Stomach smooth muscle (tissue), 2 donors: ENCODE data around the gene ING1.
"Not testable (repeated sequence)": the region's sequence is repeated elsewhere in the genome, so short reads cannot be mapped to it uniquely, and the experiment has no call there.

Experiments used
- H3K27ac ChIP-seq: one replicate; pipeline ENCODE4 v1.7.0; 2013; ENCODE audit warnings: mild to moderate bottlenecking, low read length, inconsistent platforms
- H3K27me3 ChIP-seq, 2 donors: one replicate each; pipeline ENCODE4 v1.7.0; 2013; ENCODE audit warnings: low read length in 2 of 2; ENCODE audit not compliant: insufficient read depth in 2 of 2, control insufficient read depth in 1 of 2
- H3K36me3 ChIP-seq, 2 donors: one replicate each; pipeline ENCODE4 v1.7.0; 2013; ENCODE audit warnings: low read length in 2 of 2; ENCODE audit not compliant: control insufficient read depth in 2 of 2, insufficient read depth in 2 of 2
- H3K4me1 ChIP-seq: one replicate; pipeline ENCODE4 v1.7.0; 2013; ENCODE audit warnings: low read length; ENCODE audit not compliant: control insufficient read depth, insufficient read depth
- H3K4me3 ChIP-seq, 2 donors: one replicate each; pipeline ENCODE4 v1.7.0; 2013; ENCODE audit warnings: low read length in 2 of 2
- H3K9ac ChIP-seq, 2 donors: one replicate each; pipeline ENCODE4 v1.7.0; 2013; ENCODE audit warnings: low read length in 2 of 2, mild to moderate bottlenecking in 1 of 2
- H3K9me3 ChIP-seq, 2 donors: one replicate each; pipeline ENCODE4 v1.7.0; 2013; ENCODE audit warnings: low read length in 2 of 2; ENCODE audit not compliant: control insufficient read depth in 2 of 2
- donor health status: healthy.
- donor health status: Pancreatic carcinoma.

The ING1 gene

DNA sequence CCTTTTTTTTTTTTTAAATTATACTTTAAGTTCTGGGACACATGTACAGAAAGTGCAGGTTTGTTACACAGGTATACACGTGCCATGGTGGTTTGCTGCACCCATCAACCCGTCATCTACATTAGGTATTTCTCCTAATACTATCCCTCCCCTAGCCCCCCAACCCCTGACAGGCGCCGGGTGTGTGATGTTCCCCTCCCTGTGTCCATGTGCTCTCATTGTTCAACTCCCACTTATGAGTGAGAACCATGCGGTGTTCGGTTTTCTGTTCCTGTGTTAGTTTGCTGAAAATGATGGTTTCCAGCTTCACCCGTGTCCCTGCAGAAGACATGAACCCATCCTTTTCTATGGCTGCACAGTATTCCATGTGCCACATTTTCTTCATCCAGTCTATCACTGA lies 17.7 kb upstream of the ING1 start:
- H3K36me3 ChIP-seq = peaks cover 17 to 32% of the 10 kb centered on the region in 2 donors
- H3K27me3 ChIP-seq, H3K9me3 ChIP-seq: not testable (repeated sequence)

GRCh38 chr13:110696776-110697175 lies 16.7 kb upstream of the ING1 start:
- Histone ChIP-seq H3K27ac (no peak overlapping the region), H3K9ac (no peak overlapping the region), H3K36me3 (peaks cover 22 to 37% of the 10 kb centered on the region in 2 donors), H3K9me3 (no peaks in the 10 kb centered on the region), H3K4me1 (no peaks in the 10 kb centered on the region), H3K4me3 (no peak overlapping the region), H3K27me3 (no peaks in the 10 kb centered on the region)

More for the DNA sequence above, 17.7 kb upstream of the ING1 start:
- not testable (repeated sequence) for H3K9ac ChIP-seq, H3K4me1 ChIP-seq, H3K27ac ChIP-seq, H3K4me3 ChIP-seq

- peaks cover 29 to 37% of the 10 kb centered on the region in 2 donors for H3K36me3 ChIP-seq
- no peak overlapping the region for H3K9ac ChIP-seq
- no peaks in the 10 kb centered on the region for H3K27me3 ChIP-seq
- no peak overlapping the region for H3K27ac ChIP-seq
- no peak overlapping the region for H3K4me3 ChIP-seq
- H3K9me3 ChIP-seq = no peaks in the 10 kb centered on the region
- peaks cover 6% of the 10 kb centered on the region for H3K4me1 ChIP-seq
Observed at GRCh38 chr13:110697842-110698241, 15.7 kb upstream of the ING1 start.

DNA sequence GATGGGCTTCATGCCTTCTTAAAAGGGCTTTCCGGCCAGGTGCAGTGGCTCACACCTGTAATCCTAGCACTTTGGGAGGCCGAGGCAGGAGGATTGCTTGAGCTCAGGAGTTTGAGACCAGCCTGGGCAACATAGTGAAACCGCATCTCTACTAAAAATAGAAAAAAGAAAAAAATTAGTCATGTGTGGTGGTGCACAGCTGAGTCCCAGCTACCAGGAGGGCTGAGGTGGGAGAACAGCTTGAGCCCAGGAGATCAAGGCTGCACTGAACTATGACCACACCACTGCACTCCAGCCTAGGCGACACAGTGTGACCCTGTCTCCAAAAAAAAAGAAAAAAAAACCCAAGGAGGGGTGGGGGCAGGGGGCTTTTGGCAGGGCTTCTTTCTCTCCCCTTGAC lies 14.8 kb upstream of the ING1 start:
- no peak overlapping the region for H3K27ac ChIP-seq
- H3K27me3 ChIP-seq = no peaks in the 10 kb centered on the region
- no peaks in the 10 kb centered on the region for H3K9me3 ChIP-seq
- no peak overlapping the region for H3K9ac ChIP-seq
- no peak overlapping the region for H3K4me3 ChIP-seq
- peaks cover 11% of the 10 kb centered on the region for H3K4me1 ChIP-seq
- peaks cover 33 to 40% of the 10 kb centered on the region in 2 donors for H3K36me3 ChIP-seq

GRCh38 chr13:110699148-110700145 lies 14.1 kb upstream of the ING1 start:
- Histone ChIP-seq H3K27ac (no peak overlapping the region), H3K9me3 (no peaks in the 10 kb centered on the region), H3K4me3 (no peak overlapping the region), H3K36me3 (peaks cover 35 to 40% of the 10 kb centered on the region in 2 donors), H3K27me3 (no peaks in the 10 kb centered on the region), H3K4me1 (peaks cover 11% of the 10 kb centered on the region), H3K9ac (no peak overlapping the region)

DNA sequence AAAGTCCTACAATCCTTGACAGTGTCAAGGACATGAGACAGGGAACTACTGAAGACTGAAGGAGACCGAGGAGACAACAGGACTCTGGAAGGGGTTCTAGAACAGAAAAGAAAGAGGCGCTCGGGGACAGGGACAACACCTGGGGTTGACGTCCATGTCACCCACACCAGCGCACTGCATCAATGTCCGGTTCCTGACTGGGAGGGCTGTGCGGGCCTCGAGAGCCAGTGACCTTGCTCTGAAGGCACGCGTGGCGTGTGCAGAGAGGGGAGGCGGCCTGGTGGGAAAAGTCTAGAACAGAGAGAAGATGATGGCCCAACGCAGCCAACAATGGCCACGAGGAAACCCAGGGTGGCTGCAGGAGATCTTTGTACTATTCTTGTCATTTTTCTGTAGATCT lies 13.3 kb upstream of the ING1 start:
- peaks cover 18% of the 10 kb centered on the region for H3K4me1 ChIP-seq
- H3K4me3 ChIP-seq = no peak overlapping the region
- H3K9me3 ChIP-seq = no peaks in the 10 kb centered on the region
- peaks cover 35 to 40% of the 10 kb centered on the region in 2 donors for H3K36me3 ChIP-seq
- H3K9ac ChIP-seq = no peak overlapping the region
- no peaks in the 10 kb centered on the region for H3K27me3 ChIP-seq
- no peak overlapping the region for H3K27ac ChIP-seq

DNA sequence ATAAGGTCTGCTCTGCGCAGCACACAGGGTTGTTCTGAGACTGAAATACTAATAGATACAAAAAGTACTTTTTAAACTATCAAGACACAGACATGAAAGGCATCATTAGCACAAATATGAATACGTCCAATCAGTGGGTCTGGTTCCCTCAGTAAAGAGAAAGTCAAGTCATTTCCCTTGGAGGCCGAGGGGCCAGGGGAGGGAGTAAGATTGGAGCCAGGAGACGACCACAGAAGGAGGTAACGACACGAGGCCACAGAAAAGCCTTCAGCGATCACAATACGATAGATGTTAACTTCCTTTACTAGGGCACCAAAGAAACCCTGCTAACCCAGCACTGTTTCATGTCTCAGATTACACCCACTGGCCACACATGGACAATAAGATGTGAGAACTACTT lies 12.9 kb upstream of the ING1 start:
- Histone ChIP-seq H3K9me3 (no peaks in the 10 kb centered on the region), H3K4me1 (peaks cover 22% of the 10 kb centered on the region), H3K27ac (no peak overlapping the region), H3K36me3 (peaks cover 35 to 40% of the 10 kb centered on the region in 2 donors), H3K9ac (no peak overlapping the region), H3K27me3 (no peaks in the 10 kb centered on the region), H3K4me3 (no peak overlapping the region)

DNA sequence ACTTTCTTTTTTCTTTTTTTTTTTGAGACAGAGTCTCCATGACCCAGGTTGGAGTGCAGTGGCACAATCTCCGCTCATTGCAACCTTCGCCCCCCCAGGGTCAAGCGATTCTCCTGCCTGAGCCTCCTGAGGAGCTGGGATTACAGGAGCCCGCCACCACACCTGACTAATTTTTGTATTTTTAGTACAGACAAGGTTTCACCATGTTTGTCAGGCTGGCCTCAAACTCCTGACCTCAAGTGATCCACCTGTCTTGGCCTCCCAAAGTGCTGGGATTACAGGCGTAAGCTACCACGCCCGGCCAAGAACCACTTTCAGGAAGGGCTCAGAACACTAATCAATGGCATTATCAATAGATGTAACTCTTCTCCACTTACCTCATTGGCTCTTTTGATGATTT lies 12.4 kb upstream of the ING1 start:
- not testable (repeated sequence) for H3K9ac ChIP-seq, H3K4me3 ChIP-seq, H3K27ac ChIP-seq, H3K9me3 ChIP-seq, H3K27me3 ChIP-seq
- H3K4me1 ChIP-seq = peaks cover 22% of the 10 kb centered on the region
- peaks cover 35 to 40% of the 10 kb centered on the region in 2 donors for H3K36me3 ChIP-seq

DNA sequence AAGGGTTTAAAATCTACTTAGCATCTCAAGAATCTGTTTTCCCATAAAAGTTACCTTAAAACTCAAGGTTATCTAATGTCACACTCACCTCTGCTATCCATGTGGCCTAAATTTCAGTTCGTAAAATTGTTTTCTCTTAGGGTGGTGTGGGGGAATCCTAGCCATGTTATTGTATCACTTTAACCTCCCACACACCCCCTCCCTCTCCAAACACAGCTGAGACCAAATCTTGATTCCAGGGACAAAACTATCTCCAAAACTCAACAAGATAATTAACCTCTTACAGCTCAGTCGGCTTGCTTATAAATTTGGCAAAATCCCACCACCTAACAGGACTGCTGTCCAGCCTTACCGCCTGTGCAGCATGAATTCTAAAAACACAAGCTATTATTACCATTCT lies 11.4 kb upstream of the ING1 start:
- Histone ChIP-seq H3K4me3 (no peak overlapping the region), H3K27ac (no peak overlapping the region), H3K27me3 (no peaks in the 10 kb centered on the region), H3K36me3 (peaks cover 33 to 35% of the 10 kb centered on the region in 2 donors), H3K9me3 (no peaks in the 10 kb centered on the region), H3K4me1 (peaks cover 31% of the 10 kb centered on the region), H3K9ac (no peak overlapping the region)

DNA sequence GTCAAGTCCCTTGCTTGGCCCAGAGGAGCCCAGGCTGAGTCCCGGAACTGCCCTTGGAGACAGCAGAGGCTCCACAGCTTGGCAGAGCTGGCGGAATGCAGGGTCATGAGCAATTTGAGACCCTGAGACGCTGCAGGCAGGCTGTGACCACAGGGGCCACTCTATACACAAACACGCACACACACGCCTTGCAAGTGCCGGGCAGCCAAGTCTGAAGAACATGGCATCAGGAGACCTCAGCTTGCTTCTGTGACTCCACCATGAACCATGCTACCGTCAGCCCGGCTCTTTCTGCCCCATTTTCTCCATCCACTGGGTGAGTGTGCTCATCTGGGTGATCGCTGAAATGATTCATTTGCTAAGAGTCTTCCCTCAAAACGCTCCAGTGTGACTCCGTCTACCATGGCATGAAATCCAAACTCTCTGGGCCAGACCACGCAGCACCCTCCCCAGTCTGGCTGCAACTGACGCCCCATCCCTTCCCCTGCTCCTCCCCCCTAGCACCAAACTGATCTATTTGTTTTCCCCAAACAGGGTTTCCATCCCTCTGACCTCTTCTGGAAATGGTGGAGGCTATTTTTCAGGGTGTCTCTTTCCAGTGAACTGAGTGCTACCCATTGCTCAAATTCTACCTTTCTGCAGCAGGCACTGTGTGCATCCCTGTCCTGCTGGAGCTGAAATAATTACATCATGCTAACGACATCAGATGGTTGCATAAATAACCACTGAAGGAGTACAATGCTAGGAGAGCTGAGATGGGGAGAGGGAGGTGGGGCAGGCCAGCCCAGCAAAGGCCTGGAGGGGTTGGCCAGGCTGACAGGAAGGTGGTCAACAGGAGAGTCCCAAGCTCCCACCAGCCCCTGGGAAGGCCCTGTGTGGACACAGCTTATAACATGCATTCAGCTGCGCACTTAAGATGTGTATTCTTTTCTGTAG lies 10.6 kb upstream of the ING1 start:
- Histone ChIP-seq H3K4me3 (peak overlapping the region in 1 of 2 donors; percentile 29), H3K27me3 (no peaks in the 10 kb centered on the region), H3K36me3 (peaks cover 30 to 31% of the 10 kb centered on the region in 2 donors), H3K27ac (no peak overlapping the region), H3K9ac (peak overlapping the region in 1 of 2 donors; percentile 29), H3K9me3 (no peaks in the 10 kb centered on the region), H3K4me1 (peaks cover 31% of the 10 kb centered on the region)
